HL-60 (cell line): ENCODE results near the gene GPATCH4.

Experiments used
- DNase-seq, 2 experiments: peaks; one replicate each; pipeline ENCODE4 v3.0.0-alpha.2; 2010 to 2020; ENCODE audit warnings: low read depth in 1 of 2, low spot score in 1 of 2
- H3K27ac ChIP-seq: fragments of 250-450 bp; sonication (Bioruptor Pico); replicated peaks from 2 replicates; pipeline ENCODE4 v1.5.1; 2020; ENCODE audit warnings: mild to moderate bottlenecking, moderate library complexity
- H3K27me3 ChIP-seq: fragments of 250-450 bp; sonication (Bioruptor Pico); 2 replicates; pipeline ENCODE4 v1.5.1; 2021; ENCODE audit warnings: mild to moderate bottlenecking, moderate library complexity; ENCODE audit not compliant: insufficient read depth, poor library complexity, severe bottlenecking
- H3K4me3 ChIP-seq: replicated peaks from 2 replicates; pipeline ENCODE4 v1.5.1; 2011; ENCODE audit warnings: mild to moderate bottlenecking, control low read depth, low read length; ENCODE audit not compliant: insufficient read depth
- CTCF ChIP-seq: IDR thresholded peaks from one replicate; pipeline ENCODE4 v1.5.1; 2011; ENCODE audit warnings: low read length, control low read depth, inconsistent platforms; ENCODE audit not compliant: insufficient read depth
- GABPA ChIP-seq: IDR thresholded peaks from 2 replicates; pipeline ENCODE4 v1.6.1; 2012; ENCODE audit warnings: low read depth
- POLR2AphosphoS5 ChIP-seq: IDR thresholded peaks from 2 replicates; pipeline ENCODE4 v1.6.1; 2012; ENCODE audit warnings: low read depth
- REST ChIP-seq: IDR thresholded peaks from 2 replicates; pipeline ENCODE4 v1.6.1; 2012; ENCODE audit warnings: low read depth; ENCODE audit not compliant: insufficient replicate concordance
- SPI1 ChIP-seq: IDR thresholded peaks from 2 replicates; pipeline ENCODE4 v1.6.1; 2012; ENCODE audit warnings: low read depth, mild to moderate bottlenecking, borderline replicate concordance

The GPATCH4 gene

GRCh38 chr1:156556354-156556753 is 44.9 kb downstream of the GPATCH4 start:
- TF ChIP-seq SPI1 (no peak), POLR2AphosphoS5 (no peak)
- Histone ChIP-seq H3K27ac (no peak overlapping the region), H3K27me3 (no peaks in the 10 kb centered on the region), H3K4me3 (no peak overlapping the region)
- DNase-seq, result no peak

GRCh38 chr1:156555715-156556114 is 45.6 kb downstream of the GPATCH4 start:
- no peak overlapping the region for H3K4me3 ChIP-seq
- DNase-seq, result no peak
- H3K27ac ChIP-seq, result no peak overlapping the region
- TF ChIP-seq GABPA, result no peak
- no peak for TF ChIP-seq REST
- TF ChIP-seq CTCF, result no peak
- no peak for TF ChIP-seq POLR2AphosphoS5
- TF ChIP-seq SPI1, result no peak
- no peaks in the 10 kb centered on the region for H3K27me3 ChIP-seq

- DNase-seq, result no peak
- H3K27ac ChIP-seq, result no peak overlapping the region
- no peak overlapping the region for H3K4me3 ChIP-seq
- no peaks in the 10 kb centered on the region for H3K27me3 ChIP-seq
- TF ChIP-seq POLR2AphosphoS5 (no peak), REST (no peak), SPI1 (no peak), GABPA (no peak), CTCF (no peak)
Measured at GRCh38 chr1:156554971-156555370, 46.3 kb downstream of the GPATCH4 start.

- Histone ChIP-seq H3K4me3 (no peak overlapping the region), H3K27me3 (no peaks in the 10 kb centered on the region), H3K27ac (no peak overlapping the region)
- DNase-seq, result no peak
- TF ChIP-seq SPI1 (no peak), CTCF (no peak), REST (no peak), POLR2AphosphoS5 (no peak), GABPA (no peak)
Measured at GRCh38 chr1:156553860-156554485, 47.3 kb downstream of the GPATCH4 start.
